K562 (cell line): Measurements from ENCODE around the gene SYNRG. TPM values are rescaled to one million over a fixed set of nuclear protein-coding genes. Genes with fewer than 3 reads are reported as not detected.

Experiments
- ARID2 ChIP-seq: fragments of 450-650 bp; IDR thresholded peaks from 2 replicates; pipeline ENCODE4 v1.6.1; 2017; ENCODE audit warnings: antibody characterized with exemption, mild to moderate bottlenecking
- CC2D1A ChIP-seq: fragments of 450-650 bp; IDR thresholded peaks from 2 replicates; pipeline ENCODE4 v1.6.1; 2017; ENCODE audit warnings: mild to moderate bottlenecking
- ETV6 ChIP-seq, 3 experiments: fragments of 150-350 bp in 1 of 3; sonication (generic) in 1 of 3; formaldehyde crosslinking in 1 of 3; IDR thresholded peaks; 2 replicates each; pipeline versions ENCODE4 v1.6.1 to v1.8.0; 2014 to 2022; ENCODE audit warnings: borderline replicate concordance in 2 of 3, low read depth in 2 of 3, antibody characterized with exemption in 1 of 3, low read length in 1 of 3, mild to moderate bottlenecking in 1 of 3, missing genetic modification reagents in 1 of 3
- MCM7 ChIP-seq, 2 experiments: fragments of 450-650 bp; IDR thresholded peaks; 2 replicates each; pipeline ENCODE4 v1.6.1; 2016 to 2018
- NCOR1 ChIP-seq: fragments of 450-650 bp; IDR thresholded peaks from 2 replicates; pipeline ENCODE4 v1.6.1; 2016; ENCODE audit warnings: mild to moderate bottlenecking, moderate library complexity
- PRMT5 ChIP-seq: sonication (generic); formaldehyde crosslinking; IDR thresholded peaks from 2 replicates; pipeline ENCODE4 v1.5.0; 2020; ENCODE audit warnings: missing genetic modification reagents
- PTTG1 ChIP-seq: fragments of 450-650 bp; IDR thresholded peaks from 2 replicates; pipeline ENCODE4 v1.6.1; 2016; ENCODE audit warnings: low read depth, mild to moderate bottlenecking, missing genetic modification characterization, missing compliant biosample characterization
- SP1 ChIP-seq: sonication (generic); formaldehyde crosslinking; IDR thresholded peaks from 2 replicates; pipeline ENCODE4 v1.8.1; 2022; ENCODE audit warnings: mild to moderate bottlenecking, missing genetic modification reagents
- TAL1 ChIP-seq: fragments of 450-650 bp; IDR thresholded peaks from 2 replicates; pipeline ENCODE4 v1.6.1; 2016; ENCODE audit warnings: mild to moderate bottlenecking
- ZBTB17 ChIP-seq: fragments of 450-650 bp; formaldehyde crosslinking; IDR thresholded peaks from 2 replicates; pipeline ENCODE4 v1.4.0; 2020; ENCODE audit warnings: mild to moderate bottlenecking
- ZNF436 ChIP-seq: fragments of 250-450, 450-650 bp; sonication (Bioruptor Pico); formaldehyde crosslinking; IDR thresholded peaks from 2 replicates; pipeline ENCODE4 v1.7.0; 2020; ENCODE audit warnings: mild to moderate bottlenecking
- ZNF586 ChIP-seq: fragments of 450-650 bp; formaldehyde crosslinking; conservative IDR thresholded peaks from 2 replicates; pipeline ENCODE4 v1.4.0; 2020; ENCODE audit warnings: mild to moderate bottlenecking, moderate library complexity
- ZNF707 ChIP-seq: fragments of 250-450 bp; sonication (Bioruptor Pico); conservative IDR thresholded peaks from 2 replicates; pipeline ENCODE4 v1.8.0; 2022; ENCODE audit warnings: inconsistent platforms, mild to moderate bottlenecking, moderate library complexity
- ZNF77 ChIP-seq: fragments of 250-450 bp; sonication (Bioruptor Pico); IDR thresholded peaks from 2 replicates; pipeline ENCODE4 v1.5.0; 2020
- polyA plus RNA-seq, 8 experiments: library from polyadenylated mRNA; depleted of rRNA in 4 of 8; stranded (reverse) in 5 of 8; unstranded in 3 of 8; fragments of >200 nt; fragmentation: Nextera tagmentation in 2 of 8; fragmentation: Illumina TruSeq in 1 of 8; extraction: Ambion mirVana in 2 of 8; extraction: Trizol in 1 of 8; gene quantifications; 2 replicates each; pipeline versions ENCODE4 v1.2.1 to v1.2.3, GENCODE V29; 2011 to 2014; ENCODE audit warnings: inconsistent platforms in 1 of 8, missing spikeins in 1 of 8
- total RNA-seq, 7 experiments: library from RNA; depleted of rRNA in 6 of 7; stranded (reverse); fragments of >200 nt in 6 of 7; fragmentation: Illumina TruSeq in 2 of 7; extraction: Trizol in 2 of 7; gene quantifications; 2 replicates each; pipeline versions ENCODE4 v1.2.1 to v1.2.3, GENCODE V29; 2011 to 2021; ENCODE audit warnings: low replicate concordance in 1 of 7
- TF ChIP-seq, protein P1 (sequence below): fragments of 250-450 bp; sonication (Bioruptor Pico); IDR thresholded peaks from 2 replicates; pipeline ENCODE4 v1.5.0; 2021
- TF ChIP-seq, protein P2 (sequence below): fragments of 250-450 bp; sonication (Bioruptor Pico); IDR thresholded peaks from 2 replicates; pipeline ENCODE4 v1.4.0; 2020; ENCODE audit warnings: mild to moderate bottlenecking
- TF ChIP-seq, protein P3 (sequence below): fragments of 250-450 bp; sonication (Bioruptor Pico); IDR thresholded peaks from 2 replicates; pipeline ENCODE4 v1.8.0; 2021; ENCODE audit warnings: moderate library complexity, mild to moderate bottlenecking, inconsistent platforms
- TF ChIP-seq, protein P4 (sequence below): fragments of 250-450 bp; sonication (Bioruptor Pico); IDR thresholded peaks from 2 replicates; pipeline ENCODE4 v1.4.0; 2020
- TF ChIP-seq, protein P5 (sequence below), 2 experiments: IDR thresholded peaks in 1 of 2; conservative IDR thresholded peaks in 1 of 2; 2 replicates each; pipeline ENCODE4 v1.6.1; 2016; ENCODE audit warnings: low read depth in 2 of 2, mild to moderate bottlenecking in 1 of 2, missing compliant biosample characterization in 1 of 2, missing genetic modification characterization in 1 of 2, moderate library complexity in 1 of 2

Gene SYNRG
- total and polyA plus RNA-seq, 9 of the 15 experiments (the other 6 are each of a cell fraction or from before 2014, with no cell fraction given), result 2.9 to 28.2 (median 15.1) TPM

DNA sequence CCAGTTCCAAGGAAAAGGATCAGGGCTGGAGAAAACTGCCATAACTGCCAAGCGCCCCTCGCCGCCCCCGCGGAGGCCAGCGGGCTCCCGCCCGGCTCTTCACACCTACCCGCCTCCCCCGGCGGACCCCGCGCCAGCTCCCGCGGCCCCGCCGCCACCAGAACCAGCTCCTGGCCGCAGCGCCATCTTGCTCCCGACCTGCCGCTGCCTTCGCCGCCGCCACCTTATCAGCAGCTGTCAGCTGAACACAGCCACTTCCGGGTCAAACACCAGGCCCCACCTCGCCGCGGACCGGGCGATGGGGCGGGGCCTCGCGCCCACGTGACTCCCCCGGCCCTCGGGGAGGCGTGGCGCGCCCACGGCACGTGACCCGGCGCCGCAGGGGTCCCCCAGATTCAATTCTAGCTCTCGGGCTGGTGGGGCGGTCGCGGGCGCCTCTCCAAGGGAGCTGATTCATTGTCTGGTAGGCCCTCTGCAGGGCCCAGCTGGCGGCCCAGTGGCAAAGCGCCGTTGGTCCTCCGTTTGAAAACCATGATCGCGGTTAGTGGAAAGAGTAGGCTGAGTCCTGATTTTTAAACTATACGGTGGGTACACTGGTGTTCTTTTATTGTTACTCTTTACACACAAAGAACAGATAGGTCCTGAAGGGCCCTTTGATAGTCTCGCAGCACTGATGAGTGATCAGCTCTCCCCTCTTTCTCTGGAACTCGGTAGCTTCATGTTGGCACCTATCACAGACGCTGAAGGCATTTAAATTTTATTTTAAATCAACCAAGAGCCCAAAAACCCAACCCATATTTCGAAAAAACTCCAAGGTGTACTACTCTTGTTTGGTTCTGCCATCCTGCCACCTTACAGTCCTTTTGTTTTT is at the start of gene SYNRG (continued):
- TF ChIP-seq, protein P1, sequence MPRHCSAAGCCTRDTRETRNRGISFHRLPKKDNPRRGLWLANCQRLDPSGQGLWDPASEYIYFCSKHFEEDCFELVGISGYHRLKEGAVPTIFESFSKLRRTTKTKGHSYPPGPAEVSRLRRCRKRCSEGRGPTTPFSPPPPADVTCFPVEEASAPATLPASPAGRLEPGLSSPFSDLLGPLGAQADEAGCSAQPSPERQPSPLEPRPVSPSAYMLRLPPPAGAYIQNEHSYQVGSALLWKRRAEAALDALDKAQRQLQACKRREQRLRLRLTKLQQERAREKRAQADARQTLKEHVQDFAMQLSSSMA (CRISPR knock-in tag), result 0 out of 2 replicates have a peak, but pooled peaks have one; percentile 15
- TF ChIP-seq SP1 (CRISPR knock-in tag) (peak; percentile 79), NCOR1 (peak; percentile 78), ZBTB17 (CRISPR knock-in tag) (0 out of 2 replicates have a peak, but pooled peaks have one; percentile 25), ZNF586 (no peak), MCM7 (IDR thresholded peaks at IDR 0.05) (no peak), ZNF707 (CRISPR knock-in tag) (no peak), PTTG1 (tag) (no peak), PRMT5 (CRISPR knock-in tag) (no peak), CC2D1A (no peak), ZNF77 (0 out of 2 replicates have a peak, but pooled peaks have one; percentile 12), ARID2 (no peak), ETV6 (IDR thresholded peaks at IDR 0.05; ENCODE audit: borderline replicate concordance in 1 of 2, low read depth in 2 of 2, low read length in 1 of 2) (0 out of 4 replicates have a peak, but pooled peaks of 1 of the 2 experiments have one; percentile 18), ETV6 (CRISPR knock-in tag; IDR thresholded peaks at IDR 0.05; ENCODE audit: borderline replicate concordance) (no peak), ZNF436 (no peak), TAL1 (peak; percentile 45; the same call in 1 of the 2 replicates)
- TF ChIP-seq, protein P2, sequence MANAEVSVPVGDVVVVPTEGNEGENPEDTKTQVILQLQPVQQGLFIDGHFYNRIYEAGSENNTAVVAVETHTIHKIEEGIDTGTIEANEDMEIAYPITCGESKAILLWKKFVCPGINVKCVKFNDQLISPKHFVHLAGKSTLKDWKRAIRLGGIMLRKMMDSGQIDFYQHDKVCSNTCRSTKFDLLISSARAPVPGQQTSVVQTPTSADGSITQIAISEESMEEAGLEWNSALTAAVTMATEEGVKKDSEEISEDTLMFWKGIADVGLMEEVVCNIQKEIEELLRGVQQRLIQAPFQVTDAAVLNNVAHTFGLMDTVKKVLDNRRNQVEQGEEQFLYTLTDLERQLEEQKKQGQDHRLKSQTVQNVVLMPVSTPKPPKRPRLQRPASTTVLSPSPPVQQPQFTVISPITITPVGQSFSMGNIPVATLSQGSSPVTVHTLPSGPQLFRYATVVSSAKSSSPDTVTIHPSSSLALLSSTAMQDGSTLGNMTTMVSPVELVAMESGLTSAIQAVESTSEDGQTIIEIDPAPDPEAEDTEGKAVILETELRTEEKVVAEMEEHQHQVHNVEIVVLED (CRISPR knock-in tag), result peak; percentile 58
- TF ChIP-seq, protein P3, sequence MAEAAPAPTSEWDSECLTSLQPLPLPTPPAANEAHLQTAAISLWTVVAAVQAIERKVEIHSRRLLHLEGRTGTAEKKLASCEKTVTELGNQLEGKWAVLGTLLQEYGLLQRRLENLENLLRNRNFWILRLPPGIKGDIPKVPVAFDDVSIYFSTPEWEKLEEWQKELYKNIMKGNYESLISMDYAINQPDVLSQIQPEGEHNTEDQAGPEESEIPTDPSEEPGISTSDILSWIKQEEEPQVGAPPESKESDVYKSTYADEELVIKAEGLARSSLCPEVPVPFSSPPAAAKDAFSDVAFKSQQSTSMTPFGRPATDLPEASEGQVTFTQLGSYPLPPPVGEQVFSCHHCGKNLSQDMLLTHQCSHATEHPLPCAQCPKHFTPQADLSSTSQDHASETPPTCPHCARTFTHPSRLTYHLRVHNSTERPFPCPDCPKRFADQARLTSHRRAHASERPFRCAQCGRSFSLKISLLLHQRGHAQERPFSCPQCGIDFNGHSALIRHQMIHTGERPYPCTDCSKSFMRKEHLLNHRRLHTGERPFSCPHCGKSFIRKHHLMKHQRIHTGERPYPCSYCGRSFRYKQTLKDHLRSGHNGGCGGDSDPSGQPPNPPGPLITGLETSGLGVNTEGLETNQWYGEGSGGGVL (CRISPR knock-in tag), result no peak
- TF ChIP-seq, protein P4, sequence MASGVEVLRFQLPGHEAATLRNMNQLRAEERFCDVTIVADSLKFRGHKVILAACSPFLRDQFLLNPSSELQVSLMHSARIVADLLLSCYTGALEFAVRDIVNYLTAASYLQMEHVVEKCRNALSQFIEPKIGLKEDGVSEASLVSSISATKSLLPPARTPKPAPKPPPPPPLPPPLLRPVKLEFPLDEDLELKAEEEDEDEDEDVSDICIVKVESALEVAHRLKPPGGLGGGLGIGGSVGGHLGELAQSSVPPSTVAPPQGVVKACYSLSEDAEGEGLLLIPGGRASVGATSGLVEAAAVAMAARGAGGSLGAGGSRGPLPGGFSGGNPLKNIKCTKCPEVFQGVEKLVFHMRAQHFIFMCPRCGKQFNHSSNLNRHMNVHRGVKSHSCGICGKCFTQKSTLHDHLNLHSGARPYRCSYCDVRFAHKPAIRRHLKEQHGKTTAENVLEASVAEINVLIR (CRISPR knock-in tag), result no peak
- TF ChIP-seq, protein P5, sequence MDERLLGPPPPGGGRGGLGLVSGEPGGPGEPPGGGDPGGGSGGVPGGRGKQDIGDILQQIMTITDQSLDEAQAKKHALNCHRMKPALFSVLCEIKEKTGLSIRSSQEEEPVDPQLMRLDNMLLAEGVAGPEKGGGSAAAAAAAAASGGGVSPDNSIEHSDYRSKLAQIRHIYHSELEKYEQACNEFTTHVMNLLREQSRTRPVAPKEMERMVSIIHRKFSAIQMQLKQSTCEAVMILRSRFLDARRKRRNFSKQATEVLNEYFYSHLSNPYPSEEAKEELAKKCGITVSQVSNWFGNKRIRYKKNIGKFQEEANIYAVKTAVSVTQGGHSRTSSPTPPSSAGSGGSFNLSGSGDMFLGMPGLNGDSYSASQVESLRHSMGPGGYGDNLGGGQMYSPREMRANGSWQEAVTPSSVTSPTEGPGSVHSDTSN (CRISPR knock-in tag; IDR thresholded peaks at IDR 0.05; ENCODE audit: low read depth), result no peak
- TF ChIP-seq, protein P5 (tag; conservative IDR thresholded peaks at IDR 0.05; ENCODE audit: low read depth), result no peak
